NCI-H524 (cell line): ENCODE measurements around the gene CD24.
A peak's percentile ranks its signal among the peaks of the same experiment; 100 is the strongest.

Experiments used
- DNase-seq, 2 experiments: peaks; one replicate each; lab custom pipeline; 2025; lab: John Stamatoyannopoulos, UW

The CD24 gene

DNA sequence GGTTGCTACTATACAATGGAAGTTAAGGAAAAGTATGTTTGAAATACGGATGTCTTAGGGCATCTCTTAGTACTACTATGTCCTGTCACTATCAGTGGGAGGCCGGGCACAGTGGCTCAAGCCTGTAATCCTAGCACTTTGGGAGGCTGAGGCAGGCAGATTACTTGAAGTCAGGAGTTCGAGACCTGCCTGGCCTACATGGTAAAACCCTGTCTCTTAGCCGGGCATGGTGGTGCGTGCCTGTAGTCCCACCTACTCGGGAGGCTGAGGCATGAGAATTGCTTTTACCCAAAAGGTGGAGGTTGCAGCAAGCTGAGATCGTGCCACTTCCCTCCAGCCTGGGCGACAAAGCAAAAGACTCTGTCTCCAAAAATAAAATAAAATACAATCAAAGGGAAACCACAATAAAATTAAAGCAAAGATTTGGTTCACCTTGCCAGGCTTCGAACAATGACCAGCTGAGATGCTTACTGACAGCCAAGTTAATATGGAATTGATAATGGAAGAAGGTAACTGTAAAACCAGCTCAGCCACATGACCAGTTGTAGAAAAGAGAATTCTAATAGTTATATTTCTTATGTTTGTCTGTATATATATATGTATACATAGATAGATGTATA lies 6.5 kb downstream of the CD24 start:
- no peak for DNase-seq

DNA sequence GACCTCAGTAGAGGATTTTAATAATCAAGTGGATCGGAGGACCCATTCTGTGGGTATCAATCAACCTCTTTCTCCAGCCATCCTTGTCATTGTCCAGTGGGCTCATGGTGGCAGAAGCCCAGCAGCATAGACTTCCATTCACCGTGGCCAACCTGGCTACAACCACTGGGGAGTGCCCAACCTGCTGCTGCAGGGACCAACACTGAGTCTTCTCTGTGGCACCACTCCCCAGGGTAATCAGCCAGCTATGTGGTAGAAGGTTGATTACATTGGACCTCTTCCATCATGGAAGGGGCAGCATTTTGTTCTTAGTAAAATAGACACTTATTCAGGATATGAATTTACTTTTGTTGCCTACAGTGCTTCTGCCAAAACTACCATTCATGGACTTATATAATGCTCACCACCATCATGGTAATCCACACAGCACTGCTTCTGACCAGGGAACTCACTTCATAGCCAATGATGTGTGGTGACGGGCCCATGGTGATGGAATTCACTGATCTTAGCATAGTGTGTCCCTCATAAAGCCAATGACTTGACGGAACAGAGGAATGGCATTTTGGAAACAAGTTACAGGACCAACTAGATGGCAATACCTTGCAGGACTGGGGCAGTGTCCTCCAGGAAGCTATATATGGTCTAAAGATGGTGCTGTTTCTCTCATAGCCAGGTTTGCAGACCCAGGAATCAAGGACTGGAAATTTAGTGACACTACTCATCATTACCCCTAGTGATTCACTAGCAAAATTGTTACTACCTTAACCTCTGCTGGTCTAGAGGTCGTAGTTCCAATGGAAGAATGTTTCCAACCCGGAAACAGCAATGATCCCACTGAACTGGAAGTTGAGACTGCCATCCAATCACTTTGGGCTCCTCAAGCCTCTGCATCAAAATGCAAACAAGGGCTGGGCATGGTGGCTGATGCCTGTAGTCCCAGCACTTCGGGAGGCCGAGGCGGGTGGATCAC lies 7.6 kb downstream of the CD24 start:
- DNase-seq = no peak

DNA sequence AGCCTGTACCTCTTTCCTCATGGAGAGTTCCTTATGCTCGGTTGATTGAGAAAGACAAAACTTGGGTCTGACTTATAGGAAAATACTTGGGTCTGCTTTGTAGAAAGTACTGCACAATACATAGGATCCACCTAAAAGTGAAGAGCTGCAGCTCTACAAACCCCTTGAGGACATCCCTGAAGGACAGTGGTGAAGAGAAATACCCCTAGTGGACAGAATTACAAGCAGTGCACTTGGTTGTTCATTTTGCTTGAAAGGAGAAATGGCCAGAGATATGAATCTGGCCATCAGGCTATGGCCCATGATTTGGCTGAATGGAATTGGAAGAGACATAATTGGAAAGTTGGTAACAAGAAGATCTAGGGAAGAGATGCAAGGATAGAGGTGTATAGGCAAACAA lies 8.3 kb downstream of the CD24 start:
- DNase-seq = no peak

DNA sequence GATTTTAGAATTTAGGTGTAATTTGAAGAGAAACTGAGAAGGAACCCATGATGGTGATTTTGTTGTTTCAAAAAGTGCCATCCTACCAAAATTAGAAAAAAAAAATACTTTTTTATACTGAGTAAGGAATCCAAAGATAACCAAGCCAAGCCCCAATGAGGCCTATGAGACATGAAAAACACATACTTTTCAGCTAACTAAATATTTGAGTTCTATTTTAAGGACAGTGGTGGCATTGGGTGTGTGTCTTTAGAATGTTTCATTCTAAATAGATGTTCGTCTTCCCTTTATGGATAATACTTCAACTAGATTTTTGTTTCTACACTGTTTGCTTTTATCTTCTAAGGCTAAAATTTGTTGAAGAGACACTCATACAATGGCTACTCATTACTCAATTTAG lies 9.6 kb downstream of the CD24 start:
- DNase-seq = no peak

DNA sequence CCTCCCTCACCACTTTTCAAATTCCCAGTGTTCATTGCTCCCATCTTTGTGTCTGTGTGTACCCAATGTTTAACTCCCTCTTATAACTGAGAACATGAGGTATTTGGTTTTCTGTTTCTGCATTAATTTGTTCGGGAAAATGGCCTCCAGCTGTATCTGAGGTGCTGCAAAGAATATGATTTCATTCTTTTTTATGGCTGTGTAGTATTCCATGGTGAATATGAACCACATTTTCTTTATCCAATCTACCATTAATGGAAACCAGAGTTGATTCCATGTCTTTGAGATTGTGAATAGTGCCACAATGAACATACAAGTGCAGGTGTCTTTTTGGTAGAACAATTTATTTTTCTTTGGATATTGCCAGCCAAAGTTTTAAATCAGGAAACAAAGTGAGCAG lies 10.4 kb downstream of the CD24 start:
- no peak for DNase-seq

DNA sequence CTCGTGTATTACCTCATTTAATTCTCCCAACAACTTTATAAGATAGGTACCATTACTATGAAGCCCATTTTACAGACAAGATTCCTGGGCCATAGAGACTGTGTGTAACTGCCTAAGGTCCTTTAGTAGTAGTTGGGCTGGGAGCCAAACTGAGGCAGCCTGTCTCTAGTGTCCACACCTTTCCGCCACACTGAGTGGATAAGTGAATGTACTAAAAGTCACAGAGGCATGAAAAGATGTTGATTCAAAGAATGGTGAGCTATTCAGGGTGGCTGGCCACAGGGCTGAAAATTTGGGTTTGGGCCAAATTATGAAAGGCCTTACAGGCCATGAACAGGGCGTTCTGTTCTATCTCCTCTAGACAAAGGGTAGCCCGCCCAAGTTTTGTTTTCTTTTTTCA lies 11.0 kb downstream of the CD24 start:
- no peak for DNase-seq

DNA sequence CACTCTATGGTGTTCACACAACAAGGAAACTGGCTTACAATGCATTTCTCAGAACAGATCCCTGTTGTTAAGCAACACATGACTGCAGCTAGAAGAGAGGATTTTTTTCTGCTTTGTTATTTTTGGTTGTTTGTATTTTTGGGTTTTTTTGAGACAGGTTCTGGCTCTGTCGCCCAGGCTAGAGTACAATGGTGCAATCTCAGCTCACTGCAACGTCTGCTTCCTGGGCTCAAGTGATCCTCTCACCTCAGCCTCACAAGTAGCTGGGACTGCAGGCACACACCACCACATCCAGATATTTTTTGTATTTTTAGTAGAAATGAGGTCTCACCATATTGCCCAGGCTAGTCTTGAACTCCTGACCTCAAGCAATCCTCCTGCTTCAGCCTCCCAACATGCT lies 12.7 kb downstream of the CD24 start:
- no peak for DNase-seq

DNA sequence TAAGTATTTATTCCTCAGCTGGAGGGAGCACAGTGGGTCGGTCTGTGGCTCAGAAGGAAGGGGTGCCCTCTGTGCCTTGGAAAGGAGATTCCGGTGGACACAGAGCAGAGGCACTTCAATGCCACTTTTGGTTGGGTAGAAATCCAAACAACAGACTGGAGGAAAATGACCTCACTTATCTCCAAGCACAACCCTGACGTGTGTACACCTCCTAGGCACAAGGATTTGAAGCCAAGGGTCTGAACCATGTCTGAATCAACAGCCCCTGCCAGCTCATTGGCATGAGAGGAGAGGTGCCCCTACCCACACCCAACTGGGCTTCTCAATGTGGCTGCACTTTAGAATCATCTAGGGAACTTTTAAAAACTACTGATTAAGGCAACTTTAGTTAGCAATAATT lies 13.4 kb downstream of the CD24 start:
- DNase-seq = no peak

DNA sequence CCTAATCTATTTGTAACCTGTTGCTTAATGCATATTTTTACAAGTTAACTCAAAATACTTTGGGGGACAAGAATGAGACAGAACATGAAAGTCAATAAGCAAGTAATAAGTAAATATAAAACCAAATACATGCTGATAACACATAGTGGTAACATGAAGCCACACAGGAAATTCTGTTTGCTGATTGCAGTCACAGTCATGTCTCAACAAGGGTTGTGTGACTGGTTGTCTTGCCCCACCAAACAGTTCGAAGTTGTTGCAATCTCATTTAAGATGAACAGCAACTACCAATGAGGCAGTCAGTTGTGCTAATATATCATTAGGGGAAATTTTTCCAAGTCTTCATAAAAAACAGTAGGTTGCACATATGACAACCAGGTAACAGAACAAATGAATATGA lies 14.5 kb downstream of the CD24 start:
- DNase-seq = no peak

DNA sequence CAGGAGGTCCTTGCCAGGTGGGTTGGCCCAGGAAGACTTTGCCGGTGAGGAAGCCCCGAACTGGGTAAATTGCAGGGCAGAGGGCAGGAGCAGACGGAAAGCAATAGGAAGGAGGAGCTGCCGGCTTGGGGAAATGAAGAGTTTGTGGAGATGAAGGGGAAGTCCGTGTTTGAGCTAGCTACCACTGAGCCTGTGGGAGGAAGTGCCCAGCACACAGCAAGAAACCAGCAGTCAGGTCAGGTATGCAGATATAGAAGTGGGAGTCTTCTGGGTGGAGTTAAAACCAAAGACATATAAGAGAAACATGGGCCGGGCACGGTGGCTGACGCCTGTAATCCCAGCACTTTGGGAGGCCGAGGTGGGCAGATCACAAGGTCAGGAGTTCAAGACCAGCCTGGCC lies 34.7 kb downstream of the CD24 start:
- no peak for DNase-seq

DNA sequence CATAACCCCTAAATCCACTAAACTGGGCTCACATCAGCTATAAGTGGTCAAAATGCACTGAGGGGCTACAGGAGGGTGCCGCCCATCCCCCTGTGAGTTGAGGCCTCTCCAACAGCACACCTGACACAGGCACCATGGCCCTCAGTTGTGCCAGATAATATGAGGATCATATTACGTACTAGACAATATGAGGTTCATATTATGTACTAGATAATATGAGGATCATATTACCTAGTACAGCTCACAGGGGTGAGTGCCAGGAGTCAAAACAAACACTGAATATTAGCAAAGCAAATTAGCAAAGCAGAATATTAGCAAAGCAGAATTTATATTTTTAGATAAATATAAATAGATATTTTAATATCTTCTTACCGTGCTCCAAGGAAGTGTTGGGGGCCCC lies 35.3 kb downstream of the CD24 start:
- DNase-seq = peak in 1 of 2 experiments; percentile 24

DNA sequence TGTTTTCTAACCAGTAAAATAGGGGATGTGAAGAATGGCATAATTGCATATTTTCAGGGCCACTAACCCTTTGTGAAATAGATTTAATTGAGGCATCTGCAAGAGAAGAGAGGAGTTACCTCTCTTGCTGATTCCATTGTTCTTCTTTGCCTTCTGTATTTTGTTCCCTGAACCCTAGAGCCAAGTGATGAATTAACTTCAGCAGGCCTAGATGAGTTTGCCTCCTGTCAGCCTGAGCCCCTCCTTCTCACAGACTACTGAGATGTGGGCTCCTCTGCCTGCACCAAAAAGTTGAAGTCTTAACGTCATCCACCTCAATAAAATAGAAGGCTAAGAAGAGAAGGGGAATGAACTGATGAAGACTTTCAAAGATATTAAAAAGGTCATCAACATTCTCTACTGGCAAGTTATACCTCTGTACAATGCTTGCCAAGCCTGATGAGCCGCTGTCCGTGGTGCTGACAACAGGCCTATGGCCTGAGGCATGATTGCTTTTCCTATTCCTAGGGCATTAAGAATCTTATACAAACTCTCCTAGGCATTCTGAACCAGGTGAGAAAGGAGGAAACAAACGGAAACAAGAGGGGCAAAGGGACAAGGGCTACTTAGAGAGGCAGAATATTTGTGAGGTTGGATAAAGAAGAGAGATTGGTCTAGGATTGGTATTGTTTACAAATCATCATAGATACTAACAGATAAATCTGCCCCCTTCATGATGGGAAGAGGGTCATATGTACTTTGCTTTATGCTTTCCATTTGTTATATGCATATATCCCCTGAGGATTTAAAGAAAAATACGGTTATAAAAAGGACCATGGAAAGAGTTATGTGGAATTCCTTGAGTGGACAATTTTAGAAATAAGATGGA lies 46.8 kb downstream of the CD24 start:
- no peak for DNase-seq

DNA sequence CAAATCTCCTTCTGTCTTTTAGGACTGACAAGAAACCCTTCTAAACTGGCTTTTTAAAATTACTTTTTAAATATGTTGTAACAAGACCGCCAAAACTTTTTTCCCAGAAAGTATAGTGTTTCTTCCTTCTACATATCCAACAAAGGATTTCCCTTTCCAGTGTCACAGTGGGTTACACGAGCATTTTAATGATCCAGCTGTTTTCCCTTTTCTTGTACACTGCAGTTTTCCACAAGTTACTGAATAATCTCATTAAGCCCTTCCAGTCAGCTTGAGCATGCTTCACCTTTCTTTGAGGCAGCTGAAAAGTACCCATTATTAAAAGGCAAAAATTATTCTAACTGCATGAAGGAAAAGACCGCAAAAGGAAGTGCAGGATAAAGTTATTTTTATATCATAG lies 48.6 kb downstream of the CD24 start:
- DNase-seq = no peak

DNA sequence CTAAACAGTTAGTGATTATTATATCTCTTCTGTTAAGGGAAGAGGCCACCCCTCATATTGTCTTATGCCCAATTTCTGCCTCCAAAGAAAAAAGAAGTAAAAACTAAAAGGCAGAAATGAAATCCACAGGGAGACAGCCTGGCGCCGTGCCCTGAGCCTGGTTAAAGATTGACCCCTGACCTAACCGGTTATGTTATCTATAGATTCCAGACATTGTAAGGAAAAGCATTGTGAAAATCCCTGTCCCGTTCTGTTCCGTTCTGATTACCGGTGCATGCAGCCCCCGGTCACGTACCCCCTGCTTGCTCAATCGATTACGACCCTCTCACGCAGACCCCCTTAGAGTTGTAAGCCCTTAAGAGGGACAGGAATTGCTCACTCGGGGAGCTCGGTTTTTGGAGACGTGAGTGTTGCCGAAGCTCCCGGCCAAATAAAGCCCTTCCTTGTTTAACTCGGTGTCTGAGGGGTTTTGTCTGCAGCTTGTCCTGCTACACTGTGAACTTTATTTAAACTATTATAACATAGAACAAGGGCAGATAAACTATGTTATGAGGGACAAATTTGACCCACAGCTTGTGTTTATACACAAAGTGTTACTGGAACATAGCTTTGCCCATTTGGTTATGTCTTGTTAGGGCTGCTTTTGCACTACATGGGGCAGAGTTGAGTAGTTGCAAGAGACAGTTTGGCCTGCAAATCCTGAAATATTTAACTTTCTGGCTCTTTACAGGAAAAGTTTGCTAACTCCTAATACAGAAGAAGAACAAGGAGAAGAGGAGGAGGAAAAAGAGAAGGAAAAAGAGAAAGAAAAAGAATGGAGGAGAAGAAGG lies 49.6 kb downstream of the CD24 start:
- no peak for DNase-seq

DNA sequence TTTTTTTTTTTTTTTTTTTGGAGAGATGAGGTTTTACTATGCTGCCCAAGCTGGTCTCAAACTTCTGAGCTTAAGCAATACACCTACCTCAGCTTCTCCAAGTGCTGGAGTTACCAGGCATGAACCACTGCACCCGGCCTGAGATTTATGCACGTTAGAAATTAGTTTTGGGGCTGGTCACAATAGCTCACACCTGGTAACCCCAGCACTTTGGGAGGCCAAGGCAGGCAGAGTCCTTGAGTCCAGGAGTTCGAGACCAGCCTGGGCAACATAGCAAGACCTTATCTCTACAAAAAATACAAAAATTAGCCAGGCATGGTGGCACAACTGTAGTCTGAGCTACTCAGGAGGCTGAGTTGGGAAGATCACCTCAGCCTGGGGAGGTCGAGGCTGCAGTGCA lies 51.9 kb downstream of the CD24 start:
- DNase-seq = no peak
